ENCODE measurements around the gene DNLZ. TPM values are rescaled to one million over a fixed set of nuclear protein-coding genes. Genes with fewer than 3 reads are reported as not detected.

DNLZ gene
- total and polyA plus RNA-seq, 7 donors = 8.4 to 41.9 (median 19.7) TPM

DNA sequence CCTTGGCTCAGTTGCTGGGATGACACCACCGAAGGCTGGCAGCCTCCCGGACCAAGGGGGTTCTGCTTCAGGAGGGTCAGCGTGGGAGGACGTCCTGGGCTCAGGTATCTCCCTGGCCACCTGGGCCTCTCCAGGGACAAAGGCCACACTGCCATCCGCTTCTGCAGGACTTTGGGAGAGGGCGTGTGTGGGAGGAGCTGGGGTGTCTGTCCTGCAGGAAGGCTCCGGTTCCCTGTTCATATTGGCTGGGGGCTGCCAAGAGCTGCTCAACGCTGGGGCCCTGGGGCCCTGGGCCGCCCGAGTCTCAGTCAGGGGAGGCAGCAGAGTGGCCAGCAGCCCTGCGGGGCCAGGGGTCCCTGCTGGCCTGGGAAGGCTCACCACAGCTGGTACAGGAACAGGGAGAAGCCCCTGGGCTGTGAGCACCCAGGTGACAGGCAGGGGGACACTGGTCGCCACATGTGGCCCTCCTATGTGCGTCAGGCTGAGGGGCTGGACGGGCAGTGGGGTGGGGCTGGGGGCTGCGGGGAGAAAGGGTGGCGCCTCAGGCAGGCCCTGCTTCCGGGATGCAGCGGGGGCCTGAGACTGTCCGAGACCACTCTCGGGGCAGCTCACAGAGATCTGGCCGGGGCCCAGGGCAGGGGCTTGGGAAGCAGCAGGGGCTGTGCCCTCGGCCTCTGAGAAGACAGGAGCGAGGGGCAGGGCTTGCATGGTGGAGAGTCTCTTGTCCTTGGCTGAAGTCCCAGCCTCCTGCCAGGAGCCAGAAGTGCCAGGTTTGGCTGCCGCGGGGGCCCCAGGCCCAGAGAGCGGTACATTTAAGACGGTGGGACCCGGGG lies 14.8 kb upstream of the DNLZ start:
- intact Hi-C loops (cut with DNase I) = no loop called here
- WGBS, 2 donors = 84 to 88% methylated on average over 28 of the region's 28 CpGs
- Histone ChIP-seq H3K4me3 (no peak overlapping the region), H3K27ac (no peak overlapping the region), H3K36me3 (peaks cover 6 to 51% (median 14%) of the 10 kb centered on the region in 4 donors), H3K9me3 (no peaks in the 10 kb centered on the region), H3K4me1 (no peaks in the 10 kb centered on the region), H3K27me3 (no peaks in the 10 kb centered on the region)
- no peak for DNase-seq
- TF ChIP-seq POLR2A (IDR thresholded peaks at IDR 0.05) (no peak), POLR2AphosphoS5 (IDR thresholded peaks at IDR 0.05) (no peak), EP300 (IDR thresholded peaks at IDR 0.05) (no peak)
- TF ChIP-seq, protein P1, sequence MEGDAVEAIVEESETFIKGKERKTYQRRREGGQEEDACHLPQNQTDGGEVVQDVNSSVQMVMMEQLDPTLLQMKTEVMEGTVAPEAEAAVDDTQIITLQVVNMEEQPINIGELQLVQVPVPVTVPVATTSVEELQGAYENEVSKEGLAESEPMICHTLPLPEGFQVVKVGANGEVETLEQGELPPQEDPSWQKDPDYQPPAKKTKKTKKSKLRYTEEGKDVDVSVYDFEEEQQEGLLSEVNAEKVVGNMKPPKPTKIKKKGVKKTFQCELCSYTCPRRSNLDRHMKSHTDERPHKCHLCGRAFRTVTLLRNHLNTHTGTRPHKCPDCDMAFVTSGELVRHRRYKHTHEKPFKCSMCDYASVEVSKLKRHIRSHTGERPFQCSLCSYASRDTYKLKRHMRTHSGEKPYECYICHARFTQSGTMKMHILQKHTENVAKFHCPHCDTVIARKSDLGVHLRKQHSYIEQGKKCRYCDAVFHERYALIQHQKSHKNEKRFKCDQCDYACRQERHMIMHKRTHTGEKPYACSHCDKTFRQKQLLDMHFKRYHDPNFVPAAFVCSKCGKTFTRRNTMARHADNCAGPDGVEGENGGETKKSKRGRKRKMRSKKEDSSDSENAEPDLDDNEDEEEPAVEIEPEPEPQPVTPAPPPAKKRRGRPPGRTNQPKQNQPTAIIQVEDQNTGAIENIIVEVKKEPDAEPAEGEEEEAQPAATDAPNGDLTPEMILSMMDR (IDR thresholded peaks at IDR 0.05) = no peak

DNA sequence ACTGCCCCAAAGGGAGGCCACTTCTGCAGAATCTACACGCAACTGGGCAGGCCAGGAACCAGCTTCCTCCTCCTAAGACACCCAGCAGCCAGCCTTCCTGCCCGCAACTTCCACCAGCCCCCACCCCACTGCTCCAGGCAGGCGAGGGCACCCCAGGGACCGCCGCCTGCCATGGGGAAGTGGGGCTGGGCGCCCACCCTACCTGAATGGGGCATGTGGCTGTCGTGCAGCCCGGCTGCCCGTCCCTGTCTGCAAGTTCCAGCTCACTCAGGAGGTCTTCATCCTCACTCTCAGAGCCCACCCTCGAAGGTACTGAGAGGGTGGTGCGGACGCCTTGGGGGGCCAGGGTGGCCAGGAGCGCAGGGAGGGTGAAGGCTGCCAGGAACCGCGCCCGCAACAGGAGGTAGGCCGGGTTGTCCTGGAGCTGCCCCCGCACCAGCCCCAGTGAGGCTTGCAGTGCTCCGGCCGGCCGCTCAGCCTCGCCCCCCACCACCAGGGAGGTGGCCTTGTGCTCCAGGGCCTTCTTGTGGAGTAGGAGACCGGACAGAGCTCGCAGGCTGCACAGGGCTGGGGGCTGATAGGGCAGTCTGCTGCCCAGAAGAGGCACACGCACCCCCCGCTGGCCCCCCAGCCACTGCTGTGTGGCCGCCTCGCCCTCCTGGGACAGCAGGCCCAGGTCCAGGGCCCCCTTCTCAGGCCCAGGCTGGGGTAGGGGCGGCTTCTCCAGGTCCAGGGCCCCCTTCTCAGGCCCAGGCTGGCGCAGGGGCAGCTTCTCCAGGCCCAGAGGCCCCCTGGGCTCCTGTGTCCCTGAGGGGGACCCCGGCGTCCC lies 14.0 kb upstream of the DNLZ start:
- H3K4me1 ChIP-seq = peaks cover 0 to 2% (median 0%) of the 10 kb centered on the region in 4 donors
- H3K4me3 ChIP-seq = no peak overlapping the region
- TF ChIP-seq EP300 (IDR thresholded peaks at IDR 0.05) (no peak), POLR2AphosphoS5 (IDR thresholded peaks at IDR 0.05) (no peak), POLR2A (IDR thresholded peaks at IDR 0.05) (no peak)
- TF ChIP-seq, protein P1 (IDR thresholded peaks at IDR 0.05) = no peak
- DNase-seq = no peak
- intact Hi-C loops (cut with DNase I) = no loop called here
- H3K27ac ChIP-seq = no peak overlapping the region
- H3K27me3 ChIP-seq = no peaks in the 10 kb centered on the region
- WGBS, 2 donors = 87 to 90% methylated on average over 32 of the region's 32 CpGs
- H3K9me3 ChIP-seq = no peaks in the 10 kb centered on the region
- peaks cover 0 to 42% (median 9%) of the 10 kb centered on the region in 4 donors for H3K36me3 ChIP-seq

DNA sequence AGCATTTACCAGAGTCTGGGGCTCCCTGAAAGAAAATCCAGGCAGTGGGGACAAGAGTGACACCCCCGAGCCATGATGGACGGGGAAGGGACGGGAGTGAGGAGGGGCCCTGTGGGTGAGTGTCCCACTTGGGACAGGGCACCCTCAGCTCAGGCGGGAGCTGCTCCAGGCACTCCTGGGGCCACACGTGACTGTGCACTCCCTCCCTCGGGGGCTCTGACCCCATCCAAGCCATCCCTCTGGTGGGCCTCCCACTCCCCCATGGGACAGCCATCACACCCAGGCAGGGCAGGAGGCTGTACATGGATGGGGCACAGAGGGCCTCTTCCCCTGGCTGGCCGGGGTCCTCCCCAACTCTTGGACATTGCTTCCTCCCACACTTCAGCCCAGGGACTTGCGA lies 12.9 kb upstream of the DNLZ start:
- no peak for DNase-seq
- Histone ChIP-seq H3K36me3 (peaks cover 0 to 31% (median 2%) of the 10 kb centered on the region in 4 donors), H3K27ac (no peak overlapping the region), H3K27me3 (no peaks in the 10 kb centered on the region), H3K4me1 (peaks cover 0 to 8% (median 0%) of the 10 kb centered on the region in 4 donors), H3K4me3 (no peak overlapping the region), H3K9me3 (no peaks in the 10 kb centered on the region)
- TF ChIP-seq POLR2AphosphoS5 (IDR thresholded peaks at IDR 0.05) (no peak), POLR2A (IDR thresholded peaks at IDR 0.05) (no peak)
- TF ChIP-seq, protein P1 (IDR thresholded peaks at IDR 0.05) = no peak
- intact Hi-C loops (cut with DNase I) = no loop called here
- WGBS, 2 donors = 84 to 85% methylated on average over 8 of the region's 8 CpGs

DNA sequence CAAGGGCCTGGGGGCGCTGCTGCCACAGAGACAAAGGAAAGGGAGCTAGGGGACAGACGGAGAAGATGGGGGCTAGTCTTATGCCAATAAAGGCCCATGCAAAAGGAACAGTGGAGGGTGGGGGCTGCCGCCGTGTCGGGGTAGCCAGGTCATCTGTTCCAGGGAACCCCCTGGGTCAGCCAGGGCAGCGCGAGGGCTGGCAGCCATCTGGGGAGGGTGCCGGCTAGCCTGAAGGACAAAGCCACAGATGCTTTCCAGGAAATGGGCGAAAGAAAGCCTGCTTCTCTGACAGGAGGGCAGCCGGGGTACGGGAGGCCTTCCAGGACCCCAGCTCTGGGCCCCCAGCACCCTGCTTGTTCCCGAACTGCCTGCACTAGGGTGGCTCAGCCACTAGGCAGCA lies 11.6 kb upstream of the DNLZ start:
- Histone ChIP-seq H3K27me3 (no peaks in the 10 kb centered on the region), H3K27ac (no peak overlapping the region), H3K4me1 (peaks cover 0 to 8% (median 0%) of the 10 kb centered on the region in 4 donors), H3K4me3 (no peak overlapping the region), H3K9me3 (no peaks in the 10 kb centered on the region), H3K36me3 (peaks cover 0 to 19% (median 0%) of the 10 kb centered on the region in 4 donors)
- WGBS, 2 donors = 95% methylated on average over 12 of the region's 12 CpGs
- intact Hi-C loops (cut with DNase I) = no loop called here
- DNase-seq = no peak
- no peak for TF ChIP-seq POLR2AphosphoS5 (IDR thresholded peaks at IDR 0.05)
- TF ChIP-seq POLR2A (IDR thresholded peaks at IDR 0.05) = no peak
- no peak for TF ChIP-seq EP300 (IDR thresholded peaks at IDR 0.05)
- TF ChIP-seq, protein P1 (IDR thresholded peaks at IDR 0.05) = no peak

Measured in sigmoid colon (tissue), 7 donors.